H1 (cell line): ENCODE results near the gene SLC39A11. TPM values are rescaled to one million over a fixed set of nuclear protein-coding genes. Genes with fewer than 3 reads are reported as not detected.

Experiments used
- CTCF ChIA-PET: fragments of 300-600 bp; sonication (Branson Sonifier 250); formaldehyde crosslinking; loops from one replicate; lab custom pipeline; 2021; ENCODE audit not compliant: partially characterized antibody; lab: Charles Lee
- POLR2A ChIA-PET: fragments of 300-600 bp; sonication (Branson Sonifier 250); formaldehyde crosslinking; loops from one replicate; lab custom pipeline; 2021; ENCODE audit warnings: inconsistent platforms; ENCODE audit not compliant: partially characterized antibody; lab: Charles Lee
- DNase-seq, 2 experiments: peaks; one replicate each; pipeline versions ENCODE4 v3.0.0 to v3.0.0-alpha.2; 2010 to 2022; ENCODE audit warnings: low spot score in 2 of 2, low read depth in 1 of 2, mixed read lengths in 1 of 2
- FAIRE-seq: peaks from 2 replicates; lab custom pipeline; 2011; peaks lifted over from hg19 to GRCh38; lab: Jason Lieb, UNC
- H2AFZ ChIP-seq: 2 replicates; pipeline ENCODE4 v1.8.1; 2012; ENCODE audit warnings: low read length, inconsistent platforms
- H2AK5ac ChIP-seq: 2 replicates; pipeline ENCODE4 v1.6.1; 2013; ENCODE audit warnings: low read depth, low read length
- H2BK120ac ChIP-seq: replicated peaks from 2 replicates; pipeline ENCODE3; 2013; ENCODE audit warnings: low read depth, low read length, inconsistent platforms
- H2BK12ac ChIP-seq: 2 replicates; pipeline ENCODE4 v1.6.1; 2013; ENCODE audit warnings: low read depth, low read length
- H2BK15ac ChIP-seq: 2 replicates; pipeline ENCODE4 v1.6.1; 2013; ENCODE audit warnings: low read length
- H2BK20ac ChIP-seq: 2 replicates; pipeline ENCODE4 v1.6.1; 2013; ENCODE audit warnings: low read length
- H2BK5ac ChIP-seq: 2 replicates; pipeline ENCODE4 v1.6.1; 2013; ENCODE audit warnings: low read depth, low read length
- H3K14ac ChIP-seq: 2 replicates; pipeline ENCODE4 v1.6.1; 2013; ENCODE audit warnings: inconsistent platforms; ENCODE audit not compliant: insufficient read length
- H3K18ac ChIP-seq: 2 replicates; pipeline ENCODE4 v1.6.1; 2013; ENCODE audit warnings: low read length; ENCODE audit errors: extremely low read depth
- H3K23ac ChIP-seq: 2 replicates; pipeline ENCODE4 v1.6.1; 2013; ENCODE audit warnings: inconsistent platforms; ENCODE audit not compliant: insufficient read length
- H3K23me2 ChIP-seq: 2 replicates; pipeline ENCODE4 v1.6.1; 2013; ENCODE audit warnings: low read depth, low read length
- H3K27ac ChIP-seq: 2 replicates; pipeline ENCODE4 v1.6.1; 2011; ENCODE audit warnings: low read depth, low read length, inconsistent platforms
- H3K27me3 ChIP-seq, 4 experiments: replicated peaks in 1 of 4; 1 replicate in 1 of 4; 2 replicates in 3 of 4; pipeline versions ENCODE4 v1.6.1 to v1.8.1; 2011 to 2013; ENCODE audit warnings: low read length in 3 of 4, mild to moderate bottlenecking in 3 of 4, inconsistent platforms in 2 of 4, mixed read lengths in 2 of 4, moderate library complexity in 1 of 4; ENCODE audit not compliant: control insufficient read depth in 3 of 4, insufficient read depth in 3 of 4; ENCODE audit errors: extremely low read depth in 1 of 4
- H3K36me3 ChIP-seq, 4 experiments: 2 replicates each; pipeline versions ENCODE4 v1.6.1 to v1.8.1; 2011 to 2013; ENCODE audit warnings: mild to moderate bottlenecking in 4 of 4, low read length in 3 of 4, moderate library complexity in 2 of 4, control low read depth in 1 of 4, inconsistent platforms in 1 of 4; ENCODE audit not compliant: insufficient read depth in 4 of 4, control insufficient read depth in 2 of 4
- H3K4ac ChIP-seq: replicated peaks from 2 replicates; pipeline ENCODE3; 2013; ENCODE audit warnings: low read length, low read depth, mixed read lengths, inconsistent platforms; ENCODE audit not compliant: insufficient read length
- H3K4me1 ChIP-seq, 4 experiments: replicated peaks in 1 of 4; 1 replicate in 1 of 4; 2 replicates in 3 of 4; pipeline versions ENCODE4 v1.6.1 to v1.8.1; 2011 to 2013; ENCODE audit warnings: low read length in 3 of 4, inconsistent platforms in 2 of 4, mixed read lengths in 1 of 4; ENCODE audit not compliant: insufficient read depth in 4 of 4, control insufficient read depth in 3 of 4
- H3K4me2 ChIP-seq, 2 experiments: 2 replicates each; pipeline versions ENCODE4 v1.6.1 to v1.8.1; 2011 to 2013; ENCODE audit warnings: low read depth in 2 of 2, low read length in 2 of 2, control low read depth in 1 of 2, inconsistent platforms in 1 of 2, mild to moderate bottlenecking in 1 of 2; ENCODE audit not compliant: insufficient read depth in 1 of 2
- H3K4me3 ChIP-seq, 4 experiments: fragments of 200-600, 300-600 bp in 1 of 4; sonication (generic), shearing (Covaris generic), sonication (Bioruptor Twin) in 1 of 4; 2 replicates each; pipeline versions ENCODE4 v1.5.1 to v1.8.1; 2011 to 2016; ENCODE audit warnings: low read length in 4 of 4, low read depth in 3 of 4, control low read depth in 2 of 4, inconsistent platforms in 2 of 4, mild to moderate bottlenecking in 2 of 4, mixed read lengths in 1 of 4, moderate library complexity in 1 of 4; ENCODE audit not compliant: insufficient read depth in 2 of 4; ENCODE audit errors: extremely low read depth in 1 of 4
- H3K56ac ChIP-seq: replicated peaks from 2 replicates; pipeline ENCODE3; 2013; ENCODE audit warnings: low read depth, mild to moderate bottlenecking, mixed read lengths, low read length, inconsistent platforms; ENCODE audit not compliant: insufficient read length
- H3K79me1 ChIP-seq: 2 replicates; pipeline ENCODE4 v1.6.1; 2013; ENCODE audit warnings: low read depth, low read length, control low read depth
- H3K79me2 ChIP-seq, 2 experiments: 2 replicates each; pipeline versions ENCODE4 v1.6.1 to v1.8.1; 2012 to 2013; ENCODE audit warnings: low read length in 2 of 2, mild to moderate bottlenecking in 2 of 2, inconsistent platforms in 1 of 2; ENCODE audit not compliant: insufficient read depth in 2 of 2, control insufficient read depth in 1 of 2
- H3K9ac ChIP-seq, 4 experiments: replicated peaks in 1 of 4; 1 replicate in 1 of 4; 2 replicates in 3 of 4; pipeline versions ENCODE4 v1.6.1 to v1.8.1; 2011 to 2013; ENCODE audit warnings: low read depth in 3 of 4, low read length in 3 of 4, control low read depth in 2 of 4, mild to moderate bottlenecking in 2 of 4, moderate library complexity in 2 of 4, inconsistent platforms in 1 of 4; ENCODE audit errors: extremely low read depth in 1 of 4
- H3K9me3 ChIP-seq, 2 experiments: 2 replicates each; pipeline versions ENCODE4 v1.6.1 to v1.8.1; 2012 to 2013; ENCODE audit warnings: mild to moderate bottlenecking in 2 of 2, moderate library complexity in 2 of 2, control low read depth in 1 of 2, inconsistent platforms in 1 of 2, low read depth in 1 of 2, low read length in 1 of 2, mixed read lengths in 1 of 2; ENCODE audit not compliant: insufficient read depth in 2 of 2
- H4K20me1 ChIP-seq, 2 experiments: replicated peaks in 1 of 2; 2 replicates each; pipeline versions ENCODE3 to v1.8.1; 2011 to 2013; ENCODE audit warnings: inconsistent platforms in 2 of 2, low read length in 2 of 2, mild to moderate bottlenecking in 1 of 2; ENCODE audit not compliant: insufficient read depth in 2 of 2, control insufficient read depth in 1 of 2
- H4K5ac ChIP-seq: 2 replicates; pipeline ENCODE4 v1.6.1; 2013; ENCODE audit warnings: low read length, low read depth, mixed read lengths, inconsistent platforms; ENCODE audit not compliant: insufficient read length
- H4K8ac ChIP-seq: 2 replicates; pipeline ENCODE4 v1.8.0; 2013; ENCODE audit warnings: mild to moderate bottlenecking, moderate library complexity, low read length, inconsistent platforms; ENCODE audit not compliant: insufficient read depth; ENCODE audit errors: extremely low read depth
- H4K91ac ChIP-seq: replicated peaks from 2 replicates; pipeline ENCODE3; 2013; ENCODE audit warnings: low read length, mixed read lengths, inconsistent platforms; ENCODE audit not compliant: insufficient read length
- FOSL1 ChIP-seq: IDR thresholded peaks from 2 replicates; pipeline ENCODE4 v1.6.1; 2011; ENCODE audit warnings: mild to moderate bottlenecking, low read depth, low read length, moderate library complexity; ENCODE audit not compliant: insufficient read depth
- GABPA ChIP-seq: IDR thresholded peaks from 2 replicates; pipeline ENCODE4 v1.6.1; 2011; ENCODE audit warnings: mild to moderate bottlenecking, low read length, moderate library complexity, borderline replicate concordance; ENCODE audit not compliant: insufficient read depth
- NRF1 ChIP-seq: IDR thresholded peaks from 2 replicates; pipeline ENCODE4 v1.6.1; 2011; ENCODE audit warnings: mild to moderate bottlenecking, low read depth, low read length, improper control_type of control experiment
- TBP ChIP-seq: IDR thresholded peaks from 2 replicates; pipeline ENCODE4 v1.6.1; 2011; ENCODE audit warnings: low read depth, low read length, improper control_type of control experiment
- WGBS, 2 experiments: shearing (Covaris generic) in 1 of 2; methylation state at CpG; one replicate each; pipeline versions ENCODE4 v1.1.6 to v1.1.7; 2013 to 2015; ENCODE audit warnings: low lambda C conversion rate in 2 of 2, mixed read lengths in 2 of 2, inconsistent platforms in 1 of 2, low coverage in 1 of 2, missing lambda C conversion rate in 1 of 2; ENCODE audit not compliant: insufficient replicate concordance in 2 of 2, insufficient coverage in 1 of 2, insufficient read length in 1 of 2; ENCODE audit errors: extremely low coverage in 1 of 2, missing lambda C conversion rate in 1 of 2; 5-methylcytosine and 5-hydroxymethylcytosine counted together
- polyA plus RNA-seq, 7 experiments: library from polyadenylated mRNA; depleted of rRNA in 3 of 7; stranded (reverse) in 5 of 7; unstranded in 2 of 7; fragments of >200 nt in 5 of 7; fragments of 200-250 nt in 2 of 7; gene quantifications; 1 replicate in 5 of 7; 2 replicates in 1 of 7; 4 replicates in 1 of 7; pipeline versions ENCODE4 v1.2.1 to v1.2.3, GENCODE V29; 2011 to 2013; ENCODE audit warnings: missing spikeins in 2 of 7, mixed read lengths in 2 of 7
- total RNA-seq: library from RNA; stranded (reverse); fragmentation: NEBNext Ultra II Directional; extraction: Animal tissue kit (Norgen Biotek cat#: 25700); gene quantifications from 2 replicates; pipeline ENCODE4 v1.2.1, GENCODE V29; 2021
- TF ChIP-seq, protein P1 (sequence below): IDR thresholded peaks from 2 replicates; pipeline ENCODE4 v1.6.1; 2012; ENCODE audit warnings: inconsistent platforms

Gene SLC39A11
- total and polyA plus RNA-seq, 2 of the 8 experiments (the other 6 are each of a cell fraction or from before 2014, with no cell fraction given): 12.2 to 19.6 TPM

- Histone ChIP-seq H2BK12ac (no peak overlapping the region), H3K18ac (no peak overlapping the region), H3K4me1 (peaks cover 0 to 6% (median 0%) of the 10 kb centered on the region in 4 experiments; a peak in 1 of 7 replicates), H4K20me1 (no peaks in the 10 kb centered on the region), H2BK120ac (no peak overlapping the region), H3K36me3 (no peaks in the 10 kb centered on the region), H2BK5ac (no peak overlapping the region), H2AFZ (no peak overlapping the region), H3K14ac (no peak overlapping the region), H2BK15ac (no peak overlapping the region), H3K23ac (no peak overlapping the region), H2AK5ac (no peak overlapping the region), H4K91ac (no peak overlapping the region), H3K79me1 (no peaks in the 10 kb centered on the region), H3K4me2 (no peak overlapping the region), H3K56ac (no peak overlapping the region), H3K9ac (no peak overlapping the region), H3K9me3 (no peaks in the 10 kb centered on the region), H3K23me2 (no peaks in the 10 kb centered on the region), H3K4me3 (no peak overlapping the region), H3K4ac (no peak overlapping the region), H3K27me3 (no peaks in the 10 kb centered on the region), H2BK20ac (no peak overlapping the region), H4K8ac (no peak overlapping the region), H3K79me2 (no peaks in the 10 kb centered on the region), H4K5ac (no peak overlapping the region), H3K27ac (no peak overlapping the region)
- CTCF ChIA-PET: no interaction called here
- no peak for TF ChIP-seq GABPA
- TF ChIP-seq TBP: no peak
- no peak for TF ChIP-seq NRF1
- TF ChIP-seq FOSL1: no peak
- TF ChIP-seq, protein P1, sequence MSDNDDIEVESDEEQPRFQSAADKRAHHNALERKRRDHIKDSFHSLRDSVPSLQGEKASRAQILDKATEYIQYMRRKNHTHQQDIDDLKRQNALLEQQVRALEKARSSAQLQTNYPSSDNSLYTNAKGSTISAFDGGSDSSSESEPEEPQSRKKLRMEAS: no peak
- no peak for DNase-seq
- POLR2A ChIA-PET: no interaction called here
- FAIRE-seq: no peak
- 76% methylated on average over 9 of the region's 9 CpGs; no CpG with 5 or more reads in 1 of the 2 experiments for WGBS, 2 experiments
Observed at GRCh38 chr17:72901083-72901482, 191.4 kb downstream of the SLC39A11 start.
